H9 (cell line): Measurements from ENCODE around the gene RAB40C. TPM values are rescaled to one million over a fixed set of nuclear protein-coding genes. Genes with fewer than 3 reads are reported as not detected.

Experiments
- DNase-seq: peaks from one replicate; pipeline ENCODE4 v3.0.0-alpha.2; 2017
- H2AFZ ChIP-seq: one replicate; pipeline ENCODE4 v1.6.1; 2013; ENCODE audit warnings: mild to moderate bottlenecking, low read length, control low read depth, moderate library complexity
- H2AK5ac ChIP-seq: 2 replicates; pipeline ENCODE4 v1.6.1; 2013; ENCODE audit warnings: low read length, control low read depth, mixed read lengths; ENCODE audit not compliant: insufficient read length
- H2BK120ac ChIP-seq: one replicate; pipeline ENCODE4 v1.6.1; 2013; ENCODE audit warnings: low read depth, mild to moderate bottlenecking, low read length, control low read depth, inconsistent platforms; ENCODE audit not compliant: poor library complexity, severe bottlenecking
- H2BK12ac ChIP-seq: 2 replicates; pipeline ENCODE4 v1.6.1; 2013; ENCODE audit warnings: low read length, control low read depth, mixed read lengths, low read depth; ENCODE audit not compliant: insufficient read length
- H2BK15ac ChIP-seq: 2 replicates; pipeline ENCODE4 v1.6.1; 2013; ENCODE audit warnings: low read depth, low read length, control low read depth
- H2BK20ac ChIP-seq: one replicate; pipeline ENCODE4 v1.6.1; 2013; ENCODE audit warnings: low read depth, mild to moderate bottlenecking, low read length, control low read depth, inconsistent platforms; ENCODE audit not compliant: poor library complexity, severe bottlenecking
- H2BK5ac ChIP-seq: 2 replicates; pipeline ENCODE4 v1.6.1; 2013; ENCODE audit warnings: low read length, control low read depth, mixed read lengths; ENCODE audit not compliant: insufficient read length
- H3K14ac ChIP-seq: 2 replicates; pipeline ENCODE4 v1.6.1; 2013; ENCODE audit warnings: low read length, control low read depth; ENCODE audit not compliant: insufficient read depth
- H3K18ac ChIP-seq: 2 replicates; pipeline ENCODE4 v1.6.1; 2013; ENCODE audit warnings: low read depth, mild to moderate bottlenecking, mixed read lengths, low read length, control low read depth; ENCODE audit not compliant: insufficient read length
- H3K23ac ChIP-seq: 2 replicates; pipeline ENCODE4 v1.6.1; 2013; ENCODE audit warnings: low read length, control low read depth, mixed read lengths, low read depth; ENCODE audit not compliant: insufficient read length
- H3K23me2 ChIP-seq: 2 replicates; pipeline ENCODE4 v1.6.1; 2013; ENCODE audit warnings: low read depth, mild to moderate bottlenecking, mixed read lengths, low read length, control low read depth; ENCODE audit not compliant: insufficient read length, poor library complexity, severe bottlenecking
- H3K27ac ChIP-seq: 2 replicates; pipeline ENCODE4 v1.5.1; 2013; ENCODE audit warnings: low read length, control low read depth, mixed read lengths, low read depth; ENCODE audit not compliant: insufficient read length
- H3K27me3 ChIP-seq: 2 replicates; pipeline ENCODE4 v1.6.1; 2013; ENCODE audit warnings: low read length, control low read depth, inconsistent platforms; ENCODE audit not compliant: insufficient read depth
- H3K4ac ChIP-seq: 2 replicates; pipeline ENCODE4 v1.6.1; 2013; ENCODE audit warnings: low read depth, mild to moderate bottlenecking, control low read depth, inconsistent platforms, low read length, moderate library complexity
- H3K4me1 ChIP-seq: 2 replicates; pipeline ENCODE4 v1.6.1; 2013; ENCODE audit warnings: low read length, control low read depth, inconsistent platforms; ENCODE audit not compliant: insufficient read depth
- H3K4me2 ChIP-seq: 2 replicates; pipeline ENCODE4 v1.6.1; 2013; ENCODE audit warnings: low read length, control low read depth, mixed read lengths; ENCODE audit not compliant: insufficient read length, insufficient read depth
- H3K56ac ChIP-seq: 2 replicates; pipeline ENCODE4 v1.6.1; 2013; ENCODE audit warnings: low read depth, mild to moderate bottlenecking, mixed read lengths, low read length, control low read depth; ENCODE audit not compliant: insufficient read length
- H3K79me1 ChIP-seq: 2 replicates; pipeline ENCODE4 v1.6.1; 2013; ENCODE audit warnings: low read depth, mild to moderate bottlenecking, moderate library complexity, low read length, control low read depth, inconsistent platforms; ENCODE audit not compliant: insufficient read depth, poor library complexity, severe bottlenecking
- H3K79me2 ChIP-seq: 2 replicates; pipeline ENCODE4 v1.6.1; 2013; ENCODE audit warnings: low read length, control low read depth, inconsistent platforms; ENCODE audit not compliant: insufficient read depth
- H3K9ac ChIP-seq: 2 replicates; pipeline ENCODE4 v1.6.1; 2013; ENCODE audit warnings: low read length, control low read depth, mixed read lengths; ENCODE audit not compliant: insufficient read length; ENCODE audit errors: extremely low read depth
- H3K9me3 ChIP-seq: one replicate; pipeline ENCODE4 v1.6.1; 2013; ENCODE audit warnings: low read depth, low read length, inconsistent platforms; ENCODE audit not compliant: control insufficient read depth
- H3T11ph ChIP-seq: one replicate; pipeline ENCODE4 v1.6.1; 2013; ENCODE audit warnings: mild to moderate bottlenecking, low read length, control low read depth, inconsistent platforms
- H4K20me1 ChIP-seq: one replicate; pipeline ENCODE4 v1.6.1; 2013; ENCODE audit not compliant: control insufficient read depth, insufficient read length, insufficient read depth
- H4K5ac ChIP-seq: 2 replicates; pipeline ENCODE4 v1.6.1; 2013; ENCODE audit warnings: low read depth, mild to moderate bottlenecking, mixed read lengths, low read length, control low read depth; ENCODE audit not compliant: insufficient read length
- H4K8ac ChIP-seq: replicated peaks from 2 replicates; pipeline ENCODE4 v1.6.1; 2013; ENCODE audit warnings: low read length, control low read depth, mixed read lengths, low read depth; ENCODE audit not compliant: insufficient read length
- H4K91ac ChIP-seq: 2 replicates; pipeline ENCODE4 v1.6.1; 2013; ENCODE audit warnings: low read depth, mild to moderate bottlenecking, moderate library complexity, mixed read lengths, low read length, control low read depth; ENCODE audit not compliant: insufficient read length
- H3K27ac Mint-ChIP-seq, 3 experiments: 2 replicates in 2 of 3; 3 replicates in 1 of 3; pipeline ENCODE4 v1.8.0; 2020 to 2021; ENCODE audit warnings: mixed read lengths in 3 of 3, mild to moderate bottlenecking in 1 of 3, moderate library complexity in 1 of 3
- H3K27me3 Mint-ChIP-seq: 2 replicates; pipeline ENCODE4 v1.8.0; 2021; ENCODE audit warnings: low read depth, mild to moderate bottlenecking, moderate library complexity, mixed read lengths
- H3K36me3 Mint-ChIP-seq, 3 experiments: 2 replicates in 2 of 3; 3 replicates in 1 of 3; pipeline ENCODE4 v1.8.0; 2020 to 2021; ENCODE audit warnings: low read depth in 3 of 3, mixed read lengths in 3 of 3; ENCODE audit not compliant: insufficient read depth in 1 of 3
- H3K4me1 Mint-ChIP-seq, 2 experiments: 2 replicates each; pipeline ENCODE4 v1.8.0; 2020; ENCODE audit warnings: mixed read lengths in 2 of 2
- H3K4me3 Mint-ChIP-seq, 2 experiments: 2 replicates in 1 of 2; 3 replicates in 1 of 2; pipeline ENCODE4 v1.8.0; 2020 to 2021; ENCODE audit warnings: mild to moderate bottlenecking in 2 of 2, mixed read lengths in 2 of 2, moderate library complexity in 1 of 2
- H3K9me3 Mint-ChIP-seq, 2 experiments: 2 replicates in 1 of 2; 3 replicates in 1 of 2; pipeline ENCODE4 v1.8.0; 2020; ENCODE audit warnings: mild to moderate bottlenecking in 2 of 2, mixed read lengths in 2 of 2, moderate library complexity in 1 of 2
- CTCF ChIP-seq: fragments of 200-600 bp; sonication (generic); conservative IDR thresholded peaks from 3 replicates; pipeline ENCODE4 v1.8.0; 2021; ENCODE audit warnings: antibody characterized with exemption, mild to moderate bottlenecking
- WGBS: extraction: QIAGEN DNeasy Blood & Tissue Kit; methylation state at CpG from one replicate; pipeline ENCODE4 v1.1.7; 2013; ENCODE audit warnings: missing lambda C conversion rate, low lambda C conversion rate, mixed read lengths; ENCODE audit not compliant: insufficient read length; ENCODE audit errors: extremely low coverage; 5-methylcytosine and 5-hydroxymethylcytosine counted together
- total RNA-seq: library from RNA; stranded (reverse); gene quantifications from 2 replicates; pipeline ENCODE4 v1.2.1, GENCODE V29; 2021

RAB40C gene
- total RNA-seq, 1 experiment from 2014 or later, result 19.1 TPM

GRCh38 chr16:627454-628239, 37.8 kb downstream of the RAB40C start:
- Histone ChIP-seq H2BK15ac (no peak overlapping the region), H2BK5ac (no peak overlapping the region), H3K4me1 (no peaks in the 10 kb centered on the region; the same call in 1 of the 2 replicates), H2AK5ac (no peak overlapping the region), H4K8ac (no peak overlapping the region), H2BK120ac (no peak overlapping the region), H3K27me3 (no peaks in the 10 kb centered on the region), H3K18ac (no peak overlapping the region), H3K56ac (no peak overlapping the region), H3K27ac (no peak overlapping the region), H3T11ph (no peak overlapping the region), H3K9me3 (no peaks in the 10 kb centered on the region), H4K20me1 (no peaks in the 10 kb centered on the region), H3K9ac (no peak overlapping the region), H3K4ac (no peak overlapping the region), H4K91ac (no peak overlapping the region), H2BK20ac (no peak overlapping the region), H3K23me2 (peaks cover 8% of the 10 kb centered on the region), H2BK12ac (no peak overlapping the region), H2AFZ (no peak overlapping the region), H3K23ac (no peak overlapping the region), H3K79me1 (no peaks in the 10 kb centered on the region), H3K4me2 (no peak overlapping the region), H3K79me2 (no peaks in the 10 kb centered on the region), H3K14ac (no peak overlapping the region), H4K5ac (no peak overlapping the region)
- Mint-ChIP-seq H3K4me1 (peaks cover 10 to 45% of the 10 kb centered on the region in 2 experiments), H3K27ac (no peak overlapping the region), H3K9me3 (no peaks in the 10 kb centered on the region), H3K36me3 (peaks cover 0 to 10% (median 0%) of the 10 kb centered on the region in 3 experiments; a peak in 3 of 7 replicates), H3K27me3 (no peaks in the 10 kb centered on the region), H3K4me3 (no peak overlapping the region)
- WGBS, result no CpG with 5 or more reads among the region's 50 CpGs
- DNase-seq, result peak; percentile 33
- TF ChIP-seq CTCF, result no peak
